MCF 10A (cell line): ENCODE data around the gene DDX46. TPM values are rescaled to one million over a fixed set of nuclear protein-coding genes. Genes with fewer than 3 reads are reported as not detected.
A peak's percentile ranks its signal among the peaks of the same experiment; 100 is the strongest.

Source experiments
- BruUV-seq: library from RNA; stranded (reverse); fragments of 400-500 nt; replicated peaks from 2 replicates; lab custom pipeline; 2021; lab: Mats Ljungman, UMichigan
- CTCF ChIA-PET: fragments of 300-600 bp; sonication (Branson Sonifier 250); formaldehyde crosslinking; extraction: SDS; loops from one replicate; lab custom pipeline; 2021; ENCODE audit warnings: antibody characterized with exemption, inconsistent platforms; lab: Yijun Ruan, JAX
- POLR2A ChIA-PET: fragments of 300-600, 350-650 bp; sonication (Branson Sonifier 250); formaldehyde crosslinking; extraction: SDS; loops from one replicate; lab custom pipeline; 2020; ENCODE audit warnings: antibody characterized with exemption, inconsistent platforms; lab: Yijun Ruan, JAX
- DNase-seq: peaks from one replicate; pipeline ENCODE4 v3.0.0-alpha.2; 2018; ENCODE audit not compliant: unreplicated experiment
- H3K27ac Mint-ChIP-seq: one replicate; pipeline ENCODE4 v1.8.0; 2022; ENCODE audit warnings: mild to moderate bottlenecking, low read depth, mixed read lengths; ENCODE audit not compliant: unreplicated experiment
- H3K27me3 Mint-ChIP-seq: one replicate; pipeline ENCODE4 v1.8.0; 2022; ENCODE audit warnings: mixed read lengths; ENCODE audit not compliant: insufficient read depth, unreplicated experiment
- H3K36me3 Mint-ChIP-seq: one replicate; pipeline ENCODE4 v1.8.0; 2022; ENCODE audit warnings: mild to moderate bottlenecking, moderate library complexity, mixed read lengths; ENCODE audit not compliant: insufficient read depth, unreplicated experiment
- H3K4me1 Mint-ChIP-seq: one replicate; pipeline ENCODE4 v1.8.0; 2022; ENCODE audit warnings: mixed read lengths; ENCODE audit not compliant: insufficient read depth, unreplicated experiment
- H3K4me3 Mint-ChIP-seq: one replicate; pipeline ENCODE4 v1.8.0; 2022; ENCODE audit warnings: mild to moderate bottlenecking, moderate library complexity, mixed read lengths; ENCODE audit not compliant: unreplicated experiment
- H3K9me3 Mint-ChIP-seq: one replicate; pipeline ENCODE4 v1.8.0; 2022; ENCODE audit warnings: mixed read lengths; ENCODE audit not compliant: unreplicated experiment
- intact Hi-C: fragments of 100-400 bp; cut with micrococcal nuclease; formaldehyde crosslinking; loops from 2 replicates; pipeline ENCODE4 v1.14.1; 2022
- total RNA-seq: library from RNA; stranded (reverse); gene quantifications from 2 replicates; pipeline ENCODE4 v1.2.3, GENCODE V29; 2022
- TF ChIP-seq, protein P1 (sequence below): fragments of 200-600 bp; IDR thresholded peaks from one replicate; pipeline ENCODE4 v1.8.0; 2022; ENCODE audit warnings: antibody characterized with exemption, mild to moderate bottlenecking; ENCODE audit not compliant: unreplicated experiment

Gene DDX46
- total RNA-seq, 1 experiment from 2014 or later: 77.0 TPM

GRCh38 chr5:134784946-134785620 lies 26.5 kb downstream of the DDX46 start:
- Mint-ChIP-seq H3K4me1 (no peaks in the 10 kb centered on the region), H3K27me3 (no peaks in the 10 kb centered on the region), H3K27ac (peak overlapping the region; percentile 7), H3K4me3 (no peak overlapping the region), H3K36me3 (peaks cover 100% of the 10 kb centered on the region), H3K9me3 (no peaks in the 10 kb centered on the region)
- no TSS peak for BruUV-seq
- DNase-seq: no peak
- ChIA-PET CTCF (interaction anchor here (0.8 kb wide), 1 partner anchor 10 kb away, joined by 4 read pairs; no protein-coding TSS in a partner anchor), POLR2A (interaction anchor here (1.3 kb wide), 1 partner anchor 120 kb away, joined by 4 read pairs; the partner anchor contains the start of gene PCBD2)
- TF ChIP-seq, protein P1, sequence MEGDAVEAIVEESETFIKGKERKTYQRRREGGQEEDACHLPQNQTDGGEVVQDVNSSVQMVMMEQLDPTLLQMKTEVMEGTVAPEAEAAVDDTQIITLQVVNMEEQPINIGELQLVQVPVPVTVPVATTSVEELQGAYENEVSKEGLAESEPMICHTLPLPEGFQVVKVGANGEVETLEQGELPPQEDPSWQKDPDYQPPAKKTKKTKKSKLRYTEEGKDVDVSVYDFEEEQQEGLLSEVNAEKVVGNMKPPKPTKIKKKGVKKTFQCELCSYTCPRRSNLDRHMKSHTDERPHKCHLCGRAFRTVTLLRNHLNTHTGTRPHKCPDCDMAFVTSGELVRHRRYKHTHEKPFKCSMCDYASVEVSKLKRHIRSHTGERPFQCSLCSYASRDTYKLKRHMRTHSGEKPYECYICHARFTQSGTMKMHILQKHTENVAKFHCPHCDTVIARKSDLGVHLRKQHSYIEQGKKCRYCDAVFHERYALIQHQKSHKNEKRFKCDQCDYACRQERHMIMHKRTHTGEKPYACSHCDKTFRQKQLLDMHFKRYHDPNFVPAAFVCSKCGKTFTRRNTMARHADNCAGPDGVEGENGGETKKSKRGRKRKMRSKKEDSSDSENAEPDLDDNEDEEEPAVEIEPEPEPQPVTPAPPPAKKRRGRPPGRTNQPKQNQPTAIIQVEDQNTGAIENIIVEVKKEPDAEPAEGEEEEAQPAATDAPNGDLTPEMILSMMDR: no peak
- intact Hi-C loops: no loop called here

DNA sequence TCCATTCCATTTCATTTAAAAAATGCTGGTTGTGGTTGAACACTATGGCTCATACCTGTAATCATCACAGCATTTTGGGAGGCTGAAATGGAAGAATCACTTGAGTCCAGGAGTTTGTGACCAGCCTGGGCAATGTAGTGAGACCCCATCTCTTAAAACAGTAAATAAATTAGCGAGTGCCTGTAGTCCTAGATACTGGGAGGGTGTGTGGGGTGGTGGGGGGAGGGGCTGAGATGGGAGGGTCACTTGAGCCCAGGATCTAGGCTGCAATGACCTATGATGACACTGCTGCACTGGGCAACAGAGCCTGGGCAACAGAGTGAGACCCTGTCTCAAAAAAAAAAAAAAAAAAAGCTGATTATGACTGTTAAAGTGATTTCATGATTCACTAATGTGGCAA lies 29.1 kb downstream of the DDX46 start:
- H3K4me1 Mint-ChIP-seq: no peaks in the 10 kb centered on the region
- TF ChIP-seq, protein P1: no peak
- no peak for DNase-seq
- no peaks in the 10 kb centered on the region for H3K9me3 Mint-ChIP-seq
- BruUV-seq: no TSS peak
- intact Hi-C loops: no loop called here
- H3K27me3 Mint-ChIP-seq: no peaks in the 10 kb centered on the region
- H3K27ac Mint-ChIP-seq: no peak overlapping the region
- ChIA-PET CTCF (no interaction called here), POLR2A (no interaction called here)
- H3K36me3 Mint-ChIP-seq: peaks cover 99% of the 10 kb centered on the region
- H3K4me3 Mint-ChIP-seq: no peak overlapping the region

DNA sequence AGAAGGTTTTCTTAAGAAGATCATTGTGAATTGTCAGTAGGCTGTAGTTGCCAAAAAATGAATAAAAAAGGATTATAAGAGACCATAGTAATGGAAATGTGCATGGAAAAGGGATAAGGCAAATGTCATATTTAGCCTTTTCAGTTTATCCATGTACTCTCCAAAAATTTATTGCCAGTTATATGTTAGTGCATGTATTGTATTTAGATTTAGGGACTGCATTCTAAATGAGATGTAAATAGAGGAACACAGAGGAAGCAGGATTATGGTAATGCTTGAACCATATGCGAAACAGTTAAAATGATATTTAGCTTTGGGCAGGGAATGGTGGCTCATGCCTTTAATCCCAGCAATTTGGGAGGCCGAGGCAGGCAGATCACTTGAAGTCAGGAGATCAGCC lies 33.0 kb downstream of the DDX46 start:
- no TSS peak for BruUV-seq
- Mint-ChIP-seq H3K36me3 (peaks cover 93% of the 10 kb centered on the region), H3K4me3 (no peak overlapping the region), H3K4me1 (no peaks in the 10 kb centered on the region), H3K9me3 (no peaks in the 10 kb centered on the region), H3K27me3 (no peaks in the 10 kb centered on the region), H3K27ac (no peak overlapping the region)
- no peak for DNase-seq
- intact Hi-C loops: no loop called here
- POLR2A ChIA-PET: interaction anchor here (1.0 kb wide), 1 partner anchor 33 kb away, joined by 4 read pairs; the partner anchor contains the start of gene DDX46
- CTCF ChIA-PET: interaction anchor here (0.7 to 1.7 kb wide), 3 partner anchors 10 to 33 kb away, joined by 3 to 4 read pairs (median 3); partner anchors contain the start of gene DDX46
- TF ChIP-seq, protein P1: no peak

DNA sequence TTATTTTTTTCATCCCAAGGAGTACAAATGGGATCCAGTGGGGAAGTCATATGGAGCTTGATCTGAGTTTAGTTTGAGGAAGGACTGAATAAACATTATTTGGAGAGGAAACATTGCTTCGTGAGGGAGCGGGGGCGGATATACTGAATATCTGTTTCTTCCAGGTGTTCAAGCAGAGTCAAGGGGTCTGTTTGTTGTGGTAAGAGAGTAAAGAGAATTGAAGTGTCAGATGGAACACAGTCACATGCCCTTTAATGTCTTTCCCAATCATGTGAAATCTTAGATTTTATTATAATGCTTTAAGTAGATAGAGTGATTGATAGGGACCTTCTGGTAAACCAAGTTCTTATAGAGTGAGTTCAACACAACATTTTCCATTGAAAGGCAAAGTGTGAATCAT lies 33.7 kb downstream of the DDX46 start:
- H3K4me3 Mint-ChIP-seq: no peak overlapping the region
- BruUV-seq: no TSS peak
- peaks cover 93% of the 10 kb centered on the region for H3K36me3 Mint-ChIP-seq
- POLR2A ChIA-PET: interaction anchor here (1.0 kb wide), 1 partner anchor 34 kb away, joined by 4 read pairs; the partner anchor contains the start of gene DDX46
- CTCF ChIA-PET: interaction anchor here (1.2 to 1.7 kb wide), 2 partner anchors 11 to 34 kb away, joined by 3 to 4 read pairs; partner anchors contain the start of gene DDX46
- no peak overlapping the region for H3K27ac Mint-ChIP-seq
- TF ChIP-seq, protein P1: no peak
- DNase-seq: no peak
- intact Hi-C loops: no loop called here
- no peaks in the 10 kb centered on the region for H3K4me1 Mint-ChIP-seq
- no peaks in the 10 kb centered on the region for H3K9me3 Mint-ChIP-seq
- H3K27me3 Mint-ChIP-seq: no peaks in the 10 kb centered on the region
